ENCODE results near the gene TOE1.
"Not testable (repeated sequence)": the region's sequence is repeated elsewhere in the genome, so short reads cannot be mapped to it uniquely, and the experiment has no call there.

TOE1 gene

GRCh38 chr1:45339789-45340558 is at the start of gene TOE1, which contains the start of gene MUTYH:
Gene TOE1, plus strand, starts transcription at chr1:45340170. Its CDS starts 83 bp downstream, at chr1:45340253.
Gene MUTYH, minus strand, starts transcription at chr1:45340440. Its CDS starts 5,935 bp downstream, at chr1:45334505.
- peak; percentile 90 for DNase-seq

- not testable (repeated sequence) for DNase-seq
Measured at GRCh38 chr1:45291002-45291401, 49.0 kb upstream of the TOE1 start.

- DNase-seq, result no peak
Measured at GRCh38 chr1:45291716-45292115, 48.3 kb upstream of the TOE1 start.

- no peak for DNase-seq
Measured at GRCh38 chr1:45297666-45298356, 42.2 kb upstream of the TOE1 start.

- no peak for DNase-seq
Measured at GRCh38 chr1:45299296-45299695, 40.7 kb upstream of the TOE1 start.

DNA sequence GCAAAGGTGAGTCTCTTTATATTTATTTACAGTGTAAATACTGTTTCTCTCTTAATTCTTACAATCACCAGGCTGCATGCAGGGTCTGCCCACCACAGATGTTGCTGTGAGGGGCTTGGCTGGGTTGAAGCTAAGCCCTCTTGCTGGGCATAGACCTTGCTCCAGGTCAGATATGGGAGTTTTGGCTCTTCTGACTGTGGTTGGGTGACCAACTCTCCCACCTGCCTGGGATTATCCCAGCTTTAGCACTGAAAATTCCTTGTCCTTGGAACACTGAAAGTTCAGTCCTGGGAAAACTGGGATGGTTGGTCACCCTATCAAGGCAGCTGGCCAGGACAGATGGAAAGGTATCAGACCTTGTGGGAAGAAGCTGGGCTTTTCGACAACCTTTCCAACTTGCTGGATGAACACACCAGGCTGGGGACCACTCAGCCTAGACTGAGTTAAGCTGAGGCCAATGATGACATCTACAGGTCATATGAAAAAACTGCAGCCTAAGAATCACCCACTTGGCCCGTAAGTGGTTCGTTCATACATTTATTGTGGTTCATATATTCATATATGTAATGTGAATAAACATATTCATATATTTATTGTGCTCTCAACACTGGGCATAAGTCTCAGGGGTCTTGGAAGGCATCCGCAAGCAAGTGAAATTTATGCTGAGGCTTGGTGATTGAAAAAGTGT is 39.8 kb upstream of the TOE1 start:
- peak; percentile 73 for DNase-seq

DNA sequence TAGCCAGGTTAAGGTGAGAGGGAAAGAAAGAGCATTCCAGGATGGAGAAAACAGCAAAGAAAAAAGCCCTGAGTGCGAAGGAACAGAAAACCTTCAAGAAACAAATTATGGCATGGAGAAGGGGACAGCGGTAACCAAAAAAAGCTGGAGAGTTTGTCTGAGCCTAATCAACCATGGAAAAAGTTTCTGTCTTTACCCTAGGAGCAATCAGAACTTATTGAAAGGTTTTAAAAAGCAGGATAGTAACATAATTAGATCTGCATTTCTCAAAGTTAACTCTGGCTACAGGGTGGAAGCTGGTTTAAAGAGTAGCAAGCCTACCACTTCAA is 39.3 kb upstream of the TOE1 start:
- no peak for DNase-seq

- no peak for DNase-seq
Measured at GRCh38 chr1:45302505-45303150, 37.3 kb upstream of the TOE1 start.

DNA sequence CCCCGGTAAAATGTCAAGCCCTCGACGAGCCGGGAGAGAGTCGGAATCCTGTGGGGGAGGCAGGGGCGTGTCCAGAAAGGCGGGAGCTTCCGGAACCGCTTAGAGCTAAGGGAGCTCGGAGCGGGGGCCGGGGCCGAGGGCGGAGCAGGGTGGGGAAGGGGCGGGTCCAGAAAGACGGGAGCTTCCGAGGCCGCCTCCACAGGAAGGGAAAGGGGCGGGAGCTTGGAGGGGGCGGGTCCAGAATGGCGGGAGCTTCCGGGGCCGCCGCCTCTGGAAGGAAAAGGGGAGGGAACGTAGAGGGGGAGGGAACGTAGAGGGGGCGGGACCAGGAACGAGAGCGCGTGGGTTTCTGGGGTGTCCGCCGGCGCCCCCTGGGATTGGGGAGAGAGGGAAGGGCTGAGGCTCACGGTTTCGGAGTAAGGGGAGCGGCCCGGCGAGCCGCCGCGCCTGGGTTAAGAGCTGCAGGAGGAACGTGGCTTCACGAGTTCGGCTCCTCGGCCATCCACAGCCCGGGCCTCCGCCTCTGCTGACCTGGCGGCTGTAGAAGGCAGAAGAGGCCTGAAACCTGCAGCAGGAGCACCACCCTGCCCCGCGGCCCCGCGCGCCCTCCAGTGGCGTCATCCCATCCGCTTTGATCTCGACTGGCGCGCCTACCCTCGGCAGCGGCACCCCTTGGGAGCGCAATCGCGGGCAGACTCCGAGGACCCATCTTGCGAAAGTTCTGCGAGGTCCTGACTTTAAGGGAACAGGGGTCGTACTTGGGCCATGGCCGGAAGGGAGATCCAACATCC is 36.3 kb upstream of the TOE1 start:
- DNase-seq, result peak; percentile 98

DNA sequence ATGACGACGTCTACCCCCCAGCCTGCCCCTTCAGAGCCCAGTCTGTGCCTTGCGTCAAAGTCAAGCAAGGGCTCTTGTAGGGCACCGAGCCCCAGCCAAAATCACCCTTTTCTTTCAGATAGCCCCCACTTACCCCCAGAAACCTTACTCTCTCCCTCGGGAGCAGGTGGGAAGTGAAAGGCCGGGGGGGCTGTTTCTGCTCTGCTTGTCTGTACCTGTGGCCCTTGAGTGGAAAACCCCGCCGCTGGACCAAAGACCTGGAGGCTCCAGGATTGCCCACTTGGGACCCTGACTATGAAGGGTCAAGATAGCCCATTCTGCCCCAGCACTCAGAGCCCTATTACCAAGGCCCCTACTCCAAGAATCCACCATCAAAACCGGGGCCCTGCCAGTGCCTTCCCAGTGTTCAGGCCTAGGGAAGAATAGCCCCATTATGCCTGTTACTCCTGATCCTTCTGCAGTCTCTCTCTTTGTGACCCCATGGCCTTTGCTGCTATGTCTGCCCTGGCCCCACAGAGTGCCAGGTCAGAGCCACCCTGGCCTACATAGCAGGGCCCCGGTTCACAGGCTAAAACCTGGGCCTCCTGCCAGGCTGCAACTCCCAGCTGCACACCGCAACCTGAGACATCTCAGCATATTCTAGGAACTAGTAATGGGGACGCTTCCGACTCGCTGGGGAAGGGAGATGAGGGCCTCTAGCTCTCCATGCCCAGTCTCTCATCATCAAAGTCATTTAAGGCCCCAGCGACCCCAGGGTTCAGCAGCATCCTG is 35.5 kb upstream of the TOE1 start:
- no peak for DNase-seq

DNA sequence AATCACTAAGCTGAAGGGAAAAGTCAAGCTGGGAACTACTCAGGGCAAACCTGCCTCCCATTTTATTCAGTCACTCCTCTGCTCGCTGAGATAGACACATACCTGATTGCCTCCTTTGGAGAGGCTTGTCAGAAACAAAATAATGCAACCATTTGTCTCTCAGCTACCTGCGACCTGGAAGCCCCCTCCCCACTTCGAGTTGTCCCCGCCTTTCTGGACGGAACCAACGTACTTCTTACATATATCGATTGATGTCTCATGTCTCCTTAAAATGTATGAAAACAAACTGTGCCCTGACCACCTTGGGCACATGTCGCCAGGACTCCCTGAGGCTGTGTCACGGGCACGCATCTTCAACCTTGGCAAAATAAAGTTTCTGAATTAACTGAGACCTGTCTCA is 34.7 kb upstream of the TOE1 start:
- no peak for DNase-seq

- no peak for DNase-seq
Measured at GRCh38 chr1:45306319-45306718, 33.7 kb upstream of the TOE1 start.

DNA sequence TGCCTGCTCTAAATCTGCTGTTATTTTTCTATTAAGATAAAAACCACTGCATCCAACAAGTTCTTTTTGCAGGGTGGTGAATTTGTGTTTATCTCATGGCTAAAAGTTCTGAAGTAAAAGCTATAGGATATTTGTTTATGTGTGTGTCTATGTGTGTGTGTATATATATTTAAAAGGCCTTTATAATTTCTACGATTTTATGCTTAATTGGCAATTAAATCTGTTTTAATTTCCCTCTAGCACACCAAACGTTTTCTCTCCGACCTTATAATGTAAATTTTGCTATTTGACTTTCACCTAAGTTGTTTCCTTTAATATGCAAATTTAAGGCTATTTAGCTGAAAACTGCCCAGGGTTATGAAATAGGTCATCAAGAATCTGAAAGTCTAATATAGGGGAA is 33.1 kb upstream of the TOE1 start:
- no peak for DNase-seq

DNA sequence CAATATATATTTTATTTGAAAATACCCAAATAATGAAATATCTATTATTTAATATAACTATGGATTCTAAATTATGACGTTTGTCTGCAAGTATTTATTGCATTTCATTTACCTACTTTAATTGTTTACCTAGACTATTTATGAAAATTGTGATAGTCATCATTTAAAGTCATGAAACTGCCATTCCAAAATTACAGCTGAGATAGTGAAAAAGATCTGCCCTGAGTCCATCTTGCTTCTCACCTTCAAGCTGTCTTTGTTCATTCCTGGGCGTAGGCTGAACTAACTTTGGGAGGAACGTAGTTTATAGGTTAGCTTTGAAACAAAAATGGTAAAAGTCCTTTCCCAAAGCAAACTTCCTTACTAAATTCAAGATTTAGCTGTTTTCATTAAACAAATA is 25.7 kb upstream of the TOE1 start:
- DNase-seq, result no peak

DNA sequence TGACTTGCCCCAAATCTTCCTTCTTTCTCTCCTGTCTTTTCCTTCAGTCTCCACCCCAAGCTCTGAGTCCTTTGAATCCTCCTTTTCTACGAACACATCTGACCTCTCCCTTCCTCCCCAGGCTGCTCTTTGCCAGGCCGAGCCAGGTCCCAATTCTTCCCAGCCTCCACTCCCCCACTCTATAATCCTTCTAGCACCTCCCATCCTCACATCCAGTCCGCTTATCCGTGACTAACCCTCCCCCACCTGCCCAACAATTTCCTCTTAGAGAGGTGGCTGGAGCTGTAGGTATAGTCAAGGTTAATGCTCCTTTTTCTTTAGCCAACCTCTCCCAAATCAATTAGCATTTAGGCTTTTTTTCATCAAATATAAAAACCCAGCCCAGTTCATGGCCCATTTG is 22.8 kb upstream of the TOE1 start:
- no peak for DNase-seq

- DNase-seq, result no peak
Measured at GRCh38 chr1:45319761-45320160, 20.2 kb upstream of the TOE1 start.

DNA sequence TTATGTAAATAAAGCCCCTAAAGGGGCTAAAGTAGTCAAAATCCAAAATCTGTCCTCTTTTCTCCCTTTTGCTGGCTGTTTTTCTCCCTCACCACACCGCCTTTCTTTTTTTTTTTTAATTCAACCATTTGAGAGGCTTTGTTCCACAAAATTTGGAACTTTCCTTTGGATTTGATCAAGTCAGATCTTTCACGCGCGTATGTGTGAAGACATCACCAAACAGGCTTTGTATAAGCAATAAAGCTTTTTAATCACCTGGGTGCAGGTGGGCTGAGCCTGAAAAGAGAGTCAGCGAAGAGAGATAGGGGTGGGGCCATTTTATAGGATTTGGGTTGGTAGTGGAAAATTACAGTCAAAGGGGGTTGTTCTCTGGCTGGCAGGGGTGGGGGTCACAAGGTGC is 18.5 kb upstream of the TOE1 start:
- DNase-seq, result no peak

GRCh38 chr1:45322486-45323040 is 17.4 kb upstream of the TOE1 start:
- no peak for DNase-seq

DNA sequence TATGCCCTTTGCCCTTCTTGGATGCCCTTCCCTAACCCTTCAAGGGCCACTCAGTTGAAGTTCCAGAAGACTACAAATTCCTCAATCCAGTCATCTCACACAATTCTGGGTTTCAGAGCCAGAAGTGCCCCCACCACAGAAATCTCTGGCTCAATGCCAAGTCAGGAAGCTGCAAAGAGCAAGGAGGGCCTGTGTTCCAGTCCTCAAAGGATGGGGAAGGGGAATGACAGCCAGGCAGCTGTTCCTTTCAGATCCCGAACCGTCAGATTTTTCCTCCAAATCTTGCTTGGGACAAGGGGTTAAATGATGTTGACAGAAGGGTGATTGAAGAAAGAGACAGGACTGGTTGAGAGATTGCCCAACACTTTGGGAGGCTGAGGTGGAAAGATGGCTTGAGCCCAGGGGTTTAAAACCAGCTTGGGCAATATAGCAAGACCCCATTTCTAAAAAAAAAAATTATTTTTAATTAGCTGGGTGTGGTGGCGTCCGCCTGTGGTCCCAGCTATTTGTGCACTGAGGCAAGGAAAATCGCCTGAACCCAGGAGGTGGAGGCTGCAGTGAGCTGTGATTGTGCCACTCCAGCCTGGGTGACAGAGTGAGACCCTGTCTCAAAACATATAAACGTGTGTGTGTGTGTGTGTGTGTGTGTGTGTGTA is 14.0 kb upstream of the TOE1 start:
- no peak for DNase-seq

DNA sequence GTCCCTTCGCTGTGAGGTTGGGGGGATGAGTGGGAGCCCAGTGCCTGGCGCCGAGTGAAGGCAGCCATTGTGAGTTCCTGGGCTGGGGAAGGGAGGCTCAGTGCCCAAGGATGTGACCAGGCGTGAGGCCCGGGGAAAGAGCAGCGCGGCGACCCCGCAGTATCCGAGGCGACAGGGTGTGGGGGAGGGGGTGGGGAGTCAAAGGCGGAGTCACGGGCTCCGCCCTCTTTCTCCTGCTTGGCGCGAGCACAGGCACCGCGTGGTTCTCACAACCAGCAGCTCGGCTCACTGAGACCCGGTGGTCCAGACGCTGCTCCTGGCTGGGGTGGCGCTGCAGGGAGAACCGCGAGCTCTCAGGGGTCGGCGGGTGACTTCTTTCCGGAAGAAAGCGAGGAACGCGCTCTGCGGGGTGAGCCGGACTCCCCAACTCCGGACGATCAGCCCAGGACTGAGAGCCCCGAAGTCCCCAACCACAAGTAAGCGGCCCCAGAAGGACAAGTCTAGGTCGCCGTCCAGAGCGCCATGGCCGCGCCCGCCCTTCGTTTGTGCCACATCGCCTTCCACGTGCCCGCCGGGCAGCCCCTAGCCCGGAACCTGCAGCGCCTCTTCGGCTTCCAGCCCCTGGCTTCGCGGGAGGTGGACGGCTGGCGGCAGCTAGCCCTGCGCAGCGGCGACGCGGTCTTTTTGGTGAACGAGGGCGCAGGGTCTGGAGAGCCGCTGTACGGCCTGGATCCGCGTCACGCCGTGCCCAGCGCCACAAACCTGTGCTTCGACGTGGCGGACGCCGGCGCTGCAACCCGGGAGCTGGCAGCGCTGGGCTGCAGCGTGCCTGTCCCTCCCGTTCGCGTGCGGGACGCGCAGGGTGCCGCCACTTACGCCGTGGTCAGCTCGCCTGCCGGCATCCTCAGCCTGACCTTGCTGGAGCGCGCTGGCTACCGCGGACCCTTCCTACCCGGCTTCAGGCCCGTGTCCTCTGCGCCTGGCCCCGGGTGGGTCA is 13.0 kb upstream of the TOE1 start, which contains the start of gene HPDL:
TSS of gene HPDL (plus strand) at position 269 of the 997 bp plus-strand sequence. CDS start at position 523, 254 bp downstream.
- peak; percentile 33 for DNase-seq

Measured in CD4-positive, alpha-beta T cell treated with Interleukin-4 for 4 hours (primary cell).